Upper lobe of left lung (tissue), 4 donors: ENCODE data around the gene STX17.

Experiments used
- EP300 ChIP-seq, 4 donors: sonication (generic); formaldehyde crosslinking; IDR thresholded peaks; one replicate each; pipeline ENCODE4 v1.5.1; 2017; ENCODE audit warnings: antibody characterized with exemption in 4 of 4, control low read depth in 2 of 4
- POLR2AphosphoS5 ChIP-seq, 2 donors: sonication (generic); formaldehyde crosslinking; IDR thresholded peaks; one replicate each; pipeline ENCODE4 v1.5.1; 2017; ENCODE audit warnings: antibody characterized with exemption in 2 of 2
- TF ChIP-seq, protein P1 (sequence below), 6 experiments: fragments of 450-650 bp in 4 of 6; fragments of 200-600 bp in 2 of 6; sonication (generic) in 2 of 6; IDR thresholded peaks; one replicate each; pipeline ENCODE4 v1.5.1; 2016 to 2019; ENCODE audit warnings: antibody characterized with exemption in 6 of 6

DNA sequence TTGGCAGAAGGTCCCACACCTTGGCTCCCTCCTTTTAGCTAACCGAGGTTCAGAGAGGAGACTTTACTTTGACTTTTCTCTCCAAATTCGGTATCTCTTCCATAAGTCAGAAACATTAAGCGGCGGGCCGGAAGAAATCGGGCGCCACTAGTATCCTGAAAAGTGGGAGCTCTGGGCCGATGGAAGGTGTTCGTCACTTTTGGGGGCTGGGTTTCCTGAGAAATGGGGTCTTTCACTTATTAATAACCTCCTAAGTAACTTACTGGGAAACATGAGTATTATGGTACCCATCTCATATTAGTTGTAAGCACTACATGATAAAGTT lies 716 bp downstream of the STX17 start:
- TF ChIP-seq, protein P1, sequence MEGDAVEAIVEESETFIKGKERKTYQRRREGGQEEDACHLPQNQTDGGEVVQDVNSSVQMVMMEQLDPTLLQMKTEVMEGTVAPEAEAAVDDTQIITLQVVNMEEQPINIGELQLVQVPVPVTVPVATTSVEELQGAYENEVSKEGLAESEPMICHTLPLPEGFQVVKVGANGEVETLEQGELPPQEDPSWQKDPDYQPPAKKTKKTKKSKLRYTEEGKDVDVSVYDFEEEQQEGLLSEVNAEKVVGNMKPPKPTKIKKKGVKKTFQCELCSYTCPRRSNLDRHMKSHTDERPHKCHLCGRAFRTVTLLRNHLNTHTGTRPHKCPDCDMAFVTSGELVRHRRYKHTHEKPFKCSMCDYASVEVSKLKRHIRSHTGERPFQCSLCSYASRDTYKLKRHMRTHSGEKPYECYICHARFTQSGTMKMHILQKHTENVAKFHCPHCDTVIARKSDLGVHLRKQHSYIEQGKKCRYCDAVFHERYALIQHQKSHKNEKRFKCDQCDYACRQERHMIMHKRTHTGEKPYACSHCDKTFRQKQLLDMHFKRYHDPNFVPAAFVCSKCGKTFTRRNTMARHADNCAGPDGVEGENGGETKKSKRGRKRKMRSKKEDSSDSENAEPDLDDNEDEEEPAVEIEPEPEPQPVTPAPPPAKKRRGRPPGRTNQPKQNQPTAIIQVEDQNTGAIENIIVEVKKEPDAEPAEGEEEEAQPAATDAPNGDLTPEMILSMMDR (IDR thresholded peaks at IDR 0.05) = no peak
- TF ChIP-seq POLR2AphosphoS5 (IDR thresholded peaks at IDR 0.05) (no peak), EP300 (IDR thresholded peaks at IDR 0.05) (no peak)
